ENCODE results near the gene OGDH. TPM values are rescaled to one million over a fixed set of nuclear protein-coding genes. Genes with fewer than 3 reads are reported as not detected.

The OGDH gene
- total and polyA plus RNA-seq, 10 of the 15 experiments (the other 5 are each of a cell fraction or from before 2014, with no cell fraction given) = 4.1 to 103 (median 48.4) TPM

DNA sequence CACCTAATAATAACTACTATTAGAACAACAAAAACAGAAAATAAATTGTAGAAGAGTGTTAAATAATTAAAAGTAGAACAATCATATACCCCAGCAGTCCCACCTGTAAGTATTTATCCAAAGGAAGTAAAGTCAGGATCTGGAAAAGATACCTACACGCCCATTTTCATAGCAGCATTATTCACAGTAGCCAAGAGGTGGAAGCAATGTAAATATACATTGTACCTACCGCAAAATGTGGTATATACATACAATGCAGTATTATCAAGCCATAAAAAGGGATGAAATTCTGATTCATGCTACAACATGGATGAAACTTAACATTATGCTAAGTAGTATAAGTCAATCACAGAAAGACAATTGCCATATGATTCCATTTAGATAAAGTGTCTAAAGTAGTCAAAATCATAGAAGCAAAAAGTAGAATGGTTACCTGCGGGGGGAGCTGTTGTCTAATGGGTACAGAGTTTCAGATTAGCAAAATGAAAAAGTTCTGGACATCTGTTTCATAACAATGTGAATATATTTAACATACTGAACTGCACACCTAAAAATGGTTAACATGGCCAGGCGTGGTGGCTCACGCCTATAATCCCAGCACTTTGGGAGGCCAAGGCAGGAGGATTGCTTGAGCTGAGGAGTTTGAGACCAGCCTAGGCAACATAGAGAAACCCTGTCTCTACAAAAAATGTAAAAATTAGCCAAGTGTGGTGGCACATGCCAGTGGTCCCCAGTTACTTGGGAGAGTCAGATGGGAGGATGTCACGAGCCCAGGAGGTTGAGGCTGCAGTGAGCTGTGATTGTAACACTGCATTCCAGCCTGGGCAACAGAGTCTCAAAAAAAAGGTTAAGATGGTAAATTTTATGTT, 18.4 kb upstream of the OGDH start (continued):
- TF ChIP-seq, protein P1, sequence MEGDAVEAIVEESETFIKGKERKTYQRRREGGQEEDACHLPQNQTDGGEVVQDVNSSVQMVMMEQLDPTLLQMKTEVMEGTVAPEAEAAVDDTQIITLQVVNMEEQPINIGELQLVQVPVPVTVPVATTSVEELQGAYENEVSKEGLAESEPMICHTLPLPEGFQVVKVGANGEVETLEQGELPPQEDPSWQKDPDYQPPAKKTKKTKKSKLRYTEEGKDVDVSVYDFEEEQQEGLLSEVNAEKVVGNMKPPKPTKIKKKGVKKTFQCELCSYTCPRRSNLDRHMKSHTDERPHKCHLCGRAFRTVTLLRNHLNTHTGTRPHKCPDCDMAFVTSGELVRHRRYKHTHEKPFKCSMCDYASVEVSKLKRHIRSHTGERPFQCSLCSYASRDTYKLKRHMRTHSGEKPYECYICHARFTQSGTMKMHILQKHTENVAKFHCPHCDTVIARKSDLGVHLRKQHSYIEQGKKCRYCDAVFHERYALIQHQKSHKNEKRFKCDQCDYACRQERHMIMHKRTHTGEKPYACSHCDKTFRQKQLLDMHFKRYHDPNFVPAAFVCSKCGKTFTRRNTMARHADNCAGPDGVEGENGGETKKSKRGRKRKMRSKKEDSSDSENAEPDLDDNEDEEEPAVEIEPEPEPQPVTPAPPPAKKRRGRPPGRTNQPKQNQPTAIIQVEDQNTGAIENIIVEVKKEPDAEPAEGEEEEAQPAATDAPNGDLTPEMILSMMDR (IDR thresholded peaks at IDR 0.05 in 2 of 3, conservative IDR thresholded peaks at IDR 0.05 in 1 of 3; ENCODE audit: control insufficient read depth in 2 of 3, extremely low read depth in 1 of 3, insufficient read depth in 1 of 3, low read depth in 3 of 3, low read length in 3 of 3) = peak; percentile 62 to 77 (median 64); a peak in 5 of 6 replicates
- no peak for TF ChIP-seq YBX1 (IDR thresholded peaks at IDR 0.05)
- TF ChIP-seq, protein P2, sequence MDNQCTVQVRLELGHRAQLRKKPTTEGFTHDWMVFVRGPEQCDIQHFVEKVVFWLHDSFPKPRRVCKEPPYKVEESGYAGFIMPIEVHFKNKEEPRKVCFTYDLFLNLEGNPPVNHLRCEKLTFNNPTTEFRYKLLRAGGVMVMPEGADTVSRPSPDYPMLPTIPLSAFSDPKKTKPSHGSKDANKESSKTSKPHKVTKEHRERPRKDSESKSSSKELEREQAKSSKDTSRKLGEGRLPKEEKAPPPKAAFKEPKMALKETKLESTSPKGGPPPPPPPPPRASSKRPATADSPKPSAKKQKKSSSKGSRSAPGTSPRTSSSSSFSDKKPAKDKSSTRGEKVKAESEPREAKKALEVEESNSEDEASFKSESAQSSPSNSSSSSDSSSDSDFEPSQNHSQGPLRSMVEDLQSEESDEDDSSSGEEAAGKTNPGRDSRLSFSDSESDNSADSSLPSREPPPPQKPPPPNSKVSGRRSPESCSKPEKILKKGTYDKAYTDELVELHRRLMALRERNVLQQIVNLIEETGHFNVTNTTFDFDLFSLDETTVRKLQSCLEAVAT (IDR thresholded peaks at IDR 0.05) = peak; percentile 47; the same call in 1 of the 2 replicates
- peak; percentile 84; the same call in 1 of the 2 replicates for TF ChIP-seq SMC3 (IDR thresholded peaks at IDR 0.05; ENCODE audit: borderline replicate concordance, low read length)
- peak; percentile 94 for TF ChIP-seq RAD21 (IDR thresholded peaks at IDR 0.05; ENCODE audit: insufficient read depth, low read depth, low read length)
- no peak for TF ChIP-seq E2F4 (IDR thresholded peaks at IDR 0.05; ENCODE audit: low read depth, low read length)
- no peak for TF ChIP-seq PBX3 (IDR thresholded peaks at IDR 0.05; ENCODE audit: insufficient replicate concordance, low read depth, low read length)
- TF ChIP-seq, protein P3, sequence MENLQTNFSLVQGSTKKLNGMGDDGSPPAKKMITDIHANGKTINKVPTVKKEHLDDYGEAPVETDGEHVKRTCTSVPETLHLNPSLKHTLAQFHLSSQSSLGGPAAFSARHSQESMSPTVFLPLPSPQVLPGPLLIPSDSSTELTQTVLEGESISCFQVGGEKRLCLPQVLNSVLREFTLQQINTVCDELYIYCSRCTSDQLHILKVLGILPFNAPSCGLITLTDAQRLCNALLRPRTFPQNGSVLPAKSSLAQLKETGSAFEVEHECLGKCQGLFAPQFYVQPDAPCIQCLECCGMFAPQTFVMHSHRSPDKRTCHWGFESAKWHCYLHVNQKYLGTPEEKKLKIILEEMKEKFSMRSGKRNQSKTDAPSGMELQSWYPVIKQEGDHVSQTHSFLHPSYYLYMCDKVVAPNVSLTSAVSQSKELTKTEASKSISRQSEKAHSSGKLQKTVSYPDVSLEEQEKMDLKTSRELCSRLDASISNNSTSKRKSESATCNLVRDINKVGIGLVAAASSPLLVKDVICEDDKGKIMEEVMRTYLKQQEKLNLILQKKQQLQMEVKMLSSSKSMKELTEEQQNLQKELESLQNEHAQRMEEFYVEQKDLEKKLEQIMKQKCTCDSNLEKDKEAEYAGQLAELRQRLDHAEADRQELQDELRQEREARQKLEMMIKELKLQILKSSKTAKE (IDR thresholded peaks at IDR 0.05; ENCODE audit: low read depth, poor library complexity, severe bottlenecking) = peak; percentile 24
- no peak for TF ChIP-seq SREBF2 (IDR thresholded peaks at IDR 0.05; ENCODE audit: low read length)
- TF ChIP-seq ZNF24 (IDR thresholded peaks at IDR 0.05) = peak; percentile 35; the same call in 1 of the 2 replicates
- TF ChIP-seq STAT1 (conservative IDR thresholded peaks at IDR 0.05) = no peak
- TF ChIP-seq HDAC2 (IDR thresholded peaks at IDR 0.05) = no peak
- 0 out of 2 replicates have a peak, but pooled peaks have one; percentile 23 for TF ChIP-seq FOXM1 (IDR thresholded peaks at IDR 0.05; ENCODE audit: low read depth, low read length)
